Activated CD4-positive, alpha-beta T cell treated with anti-CD3 and anti-CD28 coated beads, Interleukin-2, amount 10 ng/mL, durations not matched to agents 7 days and 5 days (primary cell): ENCODE data around the gene DLX3. TPM values are rescaled to one million over a fixed set of nuclear protein-coding genes. Genes with fewer than 3 reads are reported as not detected.

ENCODE experiments used
- CTCF ChIA-PET: fragments of 350-600 bp; sonication (Branson Sonifier 250); formaldehyde crosslinking; loops from one replicate; lab custom pipeline; 2021; ENCODE audit warnings: antibody characterized with exemption; lab: Charles Lee
- POLR2A ChIA-PET: fragments of 350-600 bp; sonication (Branson Sonifier 250); formaldehyde crosslinking; loops from one replicate; lab custom pipeline; 2021; ENCODE audit warnings: antibody characterized with exemption; lab: Charles Lee
- DNase-seq: peaks from one replicate; pipeline ENCODE4 v3.0.0-alpha.2; 2020
- H3K27ac Mint-ChIP-seq: one replicate; pipeline ENCODE4 v1.8.0; 2021; ENCODE audit warnings: mild to moderate bottlenecking, moderate library complexity, mixed read lengths
- H3K27me3 Mint-ChIP-seq: one replicate; pipeline ENCODE4 v1.8.0; 2021; ENCODE audit warnings: mixed read lengths
- H3K36me3 Mint-ChIP-seq: one replicate; pipeline ENCODE4 v1.8.0; 2021; ENCODE audit warnings: low read depth, mixed read lengths
- H3K4me1 Mint-ChIP-seq: one replicate; pipeline ENCODE4 v1.8.0; 2021; ENCODE audit warnings: mixed read lengths
- H3K4me3 Mint-ChIP-seq: one replicate; pipeline ENCODE4 v1.8.0; 2021; ENCODE audit warnings: mild to moderate bottlenecking, moderate library complexity, mixed read lengths
- H3K9me3 Mint-ChIP-seq: one replicate; pipeline ENCODE4 v1.8.0; 2021; ENCODE audit warnings: mixed read lengths
- total RNA-seq, 2 experiments: library from RNA; stranded (reverse); gene quantifications; one replicate each; pipeline ENCODE4 v1.2.3, GENCODE V29; 2021

DLX3 gene
- total RNA-seq, 2 experiments from 2014 or later, result not detected

DNA sequence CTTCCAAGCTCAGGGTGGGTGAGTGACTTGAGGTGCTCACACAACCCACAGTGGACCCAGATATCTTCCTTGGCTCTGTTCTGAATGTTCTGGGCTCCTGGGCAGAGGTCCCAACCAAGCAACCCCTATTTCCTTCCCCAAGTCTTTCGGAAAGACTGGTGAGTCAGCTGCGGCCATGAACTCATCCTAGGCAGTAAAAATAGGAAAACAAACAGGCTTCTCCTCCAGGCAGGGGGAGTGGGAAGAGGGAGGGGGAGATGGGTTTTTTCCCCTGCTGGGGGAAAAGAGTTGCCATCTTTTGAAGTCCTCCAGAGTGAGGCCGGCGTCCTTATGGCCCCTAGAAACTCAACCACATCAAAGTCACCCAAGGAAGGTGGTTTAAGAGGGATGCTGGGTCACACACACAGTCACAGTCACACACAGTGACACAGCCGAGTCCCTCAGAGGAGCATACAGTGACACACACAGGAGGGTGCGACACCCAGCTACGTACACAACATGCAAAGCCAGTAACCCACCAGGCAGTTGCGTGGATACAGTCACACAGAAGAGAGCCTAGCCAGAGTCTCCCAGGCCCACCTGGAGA lies 42.0 kb downstream of the DLX3 start:
- no peaks in the 10 kb centered on the region for H3K4me1 Mint-ChIP-seq
- H3K27me3 Mint-ChIP-seq, result peaks cover 28% of the 10 kb centered on the region
- no peaks in the 10 kb centered on the region for H3K36me3 Mint-ChIP-seq
- no peak overlapping the region for H3K27ac Mint-ChIP-seq
- H3K4me3 Mint-ChIP-seq, result no peak overlapping the region
- H3K9me3 Mint-ChIP-seq, result no peaks in the 10 kb centered on the region
- DNase-seq, result no peak
- CTCF ChIA-PET, result interaction anchor here (0.7 to 4.0 kb wide), 6 partner anchors 10 to 305 kb away, joined by 3 to 31 read pairs (median 4); no protein-coding TSS in a partner anchor
- POLR2A ChIA-PET, result no interaction called here

DNA sequence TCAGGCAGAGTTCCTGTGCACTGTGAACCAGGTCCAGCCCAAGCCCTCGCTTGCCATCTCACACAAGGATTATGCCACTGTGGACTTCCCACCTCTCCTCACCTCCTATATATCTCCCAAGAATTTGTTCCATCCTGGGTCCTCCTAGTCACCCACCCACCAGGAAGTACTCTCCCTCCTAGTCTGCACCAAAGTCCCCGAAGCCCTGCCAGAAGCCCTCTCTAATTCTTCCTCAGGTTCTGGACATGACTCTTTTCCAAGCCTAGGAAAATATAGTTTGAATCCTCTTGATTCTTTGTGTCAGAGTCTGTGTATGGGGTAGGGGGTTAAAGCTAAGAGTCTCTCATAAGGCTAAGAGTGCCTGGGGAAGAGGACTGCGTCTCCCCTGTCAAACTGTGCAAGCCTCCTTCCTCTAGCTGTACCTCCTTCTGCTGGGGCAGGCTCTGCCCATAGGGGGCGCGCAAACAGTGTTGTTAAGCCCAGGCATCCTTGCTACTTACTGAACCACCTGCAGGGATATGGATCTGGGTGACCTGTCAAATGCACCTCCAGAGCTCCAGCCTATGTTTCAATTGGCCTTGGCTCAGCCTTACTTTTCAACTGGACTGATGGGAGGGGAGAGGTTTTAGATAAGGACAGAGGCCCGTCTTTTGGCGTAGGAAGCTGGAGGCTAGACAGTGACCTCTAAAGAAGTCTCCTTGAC lies 42.7 kb downstream of the DLX3 start:
- ChIA-PET CTCF (interaction anchor here (0.6 to 4.0 kb wide), 10 partner anchors 10 to 304 kb away, joined by 3 to 31 read pairs (median 4); no protein-coding TSS in a partner anchor), POLR2A (no interaction called here)
- H3K36me3 Mint-ChIP-seq, result no peaks in the 10 kb centered on the region
- H3K4me3 Mint-ChIP-seq, result no peak overlapping the region
- peak; percentile 87 for DNase-seq
- H3K27me3 Mint-ChIP-seq, result peaks cover 28% of the 10 kb centered on the region
- H3K9me3 Mint-ChIP-seq, result no peaks in the 10 kb centered on the region
- H3K27ac Mint-ChIP-seq, result no peak overlapping the region
- no peaks in the 10 kb centered on the region for H3K4me1 Mint-ChIP-seq

DNA sequence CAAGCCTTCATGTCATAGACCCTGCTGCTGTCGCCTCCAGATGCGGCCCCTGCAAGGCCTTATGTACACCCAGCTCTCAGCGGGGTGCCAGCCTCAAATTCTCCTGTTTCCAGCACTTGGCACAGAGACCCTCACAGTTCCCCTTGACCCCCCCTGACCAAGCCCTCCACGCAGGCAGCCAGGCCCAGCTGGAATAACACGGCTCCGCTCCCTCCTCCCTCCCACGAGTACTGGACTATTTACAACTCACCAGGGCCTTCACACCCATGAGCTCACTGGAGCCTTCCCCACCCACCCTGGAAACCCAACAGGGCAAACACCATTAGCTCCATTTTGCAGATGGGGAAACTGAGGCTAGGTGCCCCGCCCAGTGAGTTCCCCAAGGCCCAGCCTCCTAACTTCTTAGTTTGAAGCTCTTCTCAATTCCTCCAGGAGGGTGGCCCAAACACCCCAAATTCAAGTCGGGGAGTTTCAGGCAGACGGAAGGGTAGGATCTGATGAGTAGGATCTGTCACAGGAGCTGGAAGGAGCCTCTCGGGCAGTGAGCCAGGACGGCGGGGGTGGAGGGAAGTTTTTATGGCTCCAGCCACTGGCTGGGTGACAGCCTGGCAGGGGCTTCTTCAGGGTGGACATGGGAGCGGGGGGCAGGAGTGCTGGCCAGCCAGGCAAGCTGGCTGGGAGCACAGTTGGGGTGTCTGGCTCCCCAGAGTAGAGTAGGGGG lies 43.5 kb downstream of the DLX3 start:
- Mint-ChIP-seq H3K4me3 (no peak overlapping the region), H3K36me3 (no peaks in the 10 kb centered on the region), H3K9me3 (no peaks in the 10 kb centered on the region), H3K27ac (no peak overlapping the region), H3K27me3 (peaks cover 20% of the 10 kb centered on the region), H3K4me1 (no peaks in the 10 kb centered on the region)
- ChIA-PET CTCF (interaction anchor here (0.6 to 4.0 kb wide), 7 partner anchors 9 to 112 kb away, joined by 3 to 31 read pairs (median 3); no protein-coding TSS in a partner anchor), POLR2A (no interaction called here)
- no peak for DNase-seq

DNA sequence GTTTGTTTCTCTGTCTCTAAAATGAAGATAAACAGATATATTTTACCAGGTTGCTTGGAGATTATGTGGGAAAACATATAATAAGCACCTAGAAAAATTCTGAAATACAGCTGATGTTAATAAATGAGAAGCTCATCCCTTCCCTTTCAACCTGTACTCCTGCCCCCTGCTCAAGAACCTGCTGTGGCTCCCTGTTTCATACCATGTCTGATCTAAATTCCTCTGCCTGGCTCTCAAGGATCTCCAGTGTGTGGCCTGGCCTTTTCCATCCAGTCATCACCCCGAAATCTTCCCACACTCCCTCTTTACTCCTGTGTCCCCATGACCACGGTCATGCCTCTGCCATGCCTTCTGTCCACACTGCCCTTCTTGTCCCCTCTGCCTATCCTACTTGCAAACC lies 45.4 kb downstream of the DLX3 start:
- DNase-seq, result no peak
- H3K27me3 Mint-ChIP-seq, result peaks cover 22% of the 10 kb centered on the region
- POLR2A ChIA-PET, result no interaction called here
- no peaks in the 10 kb centered on the region for H3K36me3 Mint-ChIP-seq
- no peaks in the 10 kb centered on the region for H3K9me3 Mint-ChIP-seq
- no peaks in the 10 kb centered on the region for H3K4me1 Mint-ChIP-seq
- no peak overlapping the region for H3K4me3 Mint-ChIP-seq
- CTCF ChIA-PET, result no interaction called here
- H3K27ac Mint-ChIP-seq, result no peak overlapping the region

DNA sequence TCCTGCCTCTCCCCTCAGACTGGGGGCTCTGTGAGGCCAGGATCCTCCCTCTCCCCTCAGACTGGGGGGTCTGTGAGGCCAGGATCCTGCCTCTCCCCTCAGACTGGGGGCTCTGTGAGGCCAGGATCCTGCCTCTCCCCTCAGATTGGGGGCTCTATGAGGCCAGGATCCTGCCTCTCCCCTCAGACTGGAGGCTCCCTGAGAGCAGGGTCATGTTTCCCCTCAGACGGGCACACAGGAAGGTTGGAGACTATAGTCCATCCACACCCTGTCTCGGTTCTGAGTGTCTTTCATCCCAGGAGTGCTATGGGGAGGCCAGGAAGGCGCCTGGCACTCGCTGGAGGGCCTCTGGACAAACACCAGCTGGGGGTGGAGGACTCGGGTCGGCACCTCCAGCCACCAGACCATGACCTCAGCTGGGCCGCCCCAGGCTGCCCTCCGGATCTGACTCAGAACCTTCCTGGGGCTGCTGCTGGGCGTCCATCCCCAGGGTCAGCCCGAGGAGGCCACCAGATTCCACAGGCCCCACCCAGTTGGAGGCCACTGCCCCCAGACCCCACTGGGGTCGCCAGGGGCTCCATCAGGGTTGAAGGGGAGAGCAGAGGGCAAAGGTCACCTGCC lies 48.0 kb downstream of the DLX3 start:
- ChIA-PET CTCF (interaction anchor here (0.6 kb wide), 1 partner anchor 8 kb away, joined by 3 read pairs; no protein-coding TSS in a partner anchor), POLR2A (no interaction called here)
- H3K27ac Mint-ChIP-seq, result no peak overlapping the region
- DNase-seq, result no peak
- H3K36me3 Mint-ChIP-seq, result no peaks in the 10 kb centered on the region
- H3K4me1 Mint-ChIP-seq, result no peaks in the 10 kb centered on the region
- no peak overlapping the region for H3K4me3 Mint-ChIP-seq
- H3K9me3 Mint-ChIP-seq, result no peaks in the 10 kb centered on the region
- peaks cover 21% of the 10 kb centered on the region for H3K27me3 Mint-ChIP-seq

DNA sequence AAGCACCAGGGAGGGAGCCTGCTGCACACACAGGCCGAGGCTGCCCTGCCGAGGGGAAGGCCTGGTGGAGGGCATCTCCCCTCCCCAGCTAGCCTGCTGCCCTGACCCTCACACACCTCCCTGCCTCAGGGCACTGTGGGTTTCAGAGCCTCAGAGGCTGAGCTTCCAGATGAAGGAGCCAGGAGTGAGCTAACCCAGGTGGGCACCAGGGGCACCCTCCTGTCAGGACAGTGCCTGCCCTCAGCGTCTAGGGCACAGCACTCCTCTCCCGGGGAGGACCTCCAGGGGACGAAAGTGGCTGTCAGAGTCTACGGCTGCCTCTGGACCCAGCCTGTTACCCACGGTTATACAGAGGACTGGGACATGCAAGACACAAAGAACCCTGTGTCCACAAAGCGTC lies 48.8 kb downstream of the DLX3 start:
- ChIA-PET POLR2A (no interaction called here), CTCF (interaction anchor here (1.5 kb wide), 1 partner anchor 52 kb away, joined by 3 read pairs; no protein-coding TSS in a partner anchor)
- H3K9me3 Mint-ChIP-seq, result no peaks in the 10 kb centered on the region
- no peak overlapping the region for H3K27ac Mint-ChIP-seq
- no peaks in the 10 kb centered on the region for H3K36me3 Mint-ChIP-seq
- no peak for DNase-seq
- H3K27me3 Mint-ChIP-seq, result peaks cover 20% of the 10 kb centered on the region
- no peak overlapping the region for H3K4me3 Mint-ChIP-seq
- no peaks in the 10 kb centered on the region for H3K4me1 Mint-ChIP-seq

DNA sequence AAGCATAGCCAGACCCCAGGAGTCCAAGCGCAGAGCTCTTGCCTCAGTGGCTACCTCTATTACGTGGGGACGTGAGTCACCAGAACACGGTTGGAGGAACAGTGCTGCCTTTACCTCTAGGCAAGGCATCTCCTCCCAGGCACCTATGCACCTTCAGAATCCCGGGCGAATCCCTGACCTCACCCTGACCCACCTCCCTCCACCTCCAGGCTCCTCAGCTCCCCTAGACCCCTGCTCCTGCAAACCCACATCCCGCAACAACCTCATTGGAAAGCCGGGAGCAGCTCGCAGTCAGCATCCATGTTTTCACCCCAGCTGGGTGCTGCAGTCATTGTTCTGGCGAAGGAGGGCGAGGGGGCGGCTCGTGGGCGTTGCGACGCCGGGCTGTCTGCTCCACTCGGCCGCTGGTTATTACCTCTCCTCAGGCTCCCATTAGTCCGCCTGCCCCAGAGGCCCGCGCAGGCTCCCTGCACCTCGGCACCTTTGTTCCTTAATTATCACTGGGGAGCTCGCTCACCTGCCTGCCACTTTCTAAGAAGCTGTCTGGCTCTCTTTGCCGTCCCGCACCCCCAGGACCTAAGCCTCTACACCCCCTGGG lies 50.7 kb downstream of the DLX3 start:
- H3K36me3 Mint-ChIP-seq, result no peaks in the 10 kb centered on the region
- no peak overlapping the region for H3K27ac Mint-ChIP-seq
- ChIA-PET CTCF (no interaction called here), POLR2A (no interaction called here)
- H3K4me1 Mint-ChIP-seq, result no peaks in the 10 kb centered on the region
- H3K4me3 Mint-ChIP-seq, result no peak overlapping the region
- H3K9me3 Mint-ChIP-seq, result no peaks in the 10 kb centered on the region
- DNase-seq, result no peak
- H3K27me3 Mint-ChIP-seq, result peaks cover 14% of the 10 kb centered on the region

DNA sequence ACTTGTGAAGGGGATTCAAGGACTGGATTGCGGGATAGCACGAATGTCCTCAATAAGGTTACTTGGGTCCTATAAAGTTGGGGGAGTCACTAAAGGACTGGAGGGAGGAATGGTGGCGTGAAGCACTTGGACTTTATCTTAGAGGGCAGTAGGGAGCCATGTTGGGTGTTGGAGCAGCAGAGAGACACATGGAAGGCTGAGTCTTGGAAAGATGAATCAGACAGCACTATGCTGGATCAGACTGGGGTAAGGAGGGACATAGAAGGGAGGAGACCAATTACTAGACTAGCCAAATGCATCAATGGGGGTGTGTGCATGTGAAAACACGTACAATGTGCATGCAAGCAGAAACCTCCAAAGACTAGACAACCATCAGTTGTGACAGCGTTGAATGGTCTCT lies 52.1 kb downstream of the DLX3 start:
- no peak overlapping the region for H3K27ac Mint-ChIP-seq
- no peaks in the 10 kb centered on the region for H3K4me1 Mint-ChIP-seq
- DNase-seq, result no peak
- POLR2A ChIA-PET, result no interaction called here
- no peaks in the 10 kb centered on the region for H3K9me3 Mint-ChIP-seq
- no peaks in the 10 kb centered on the region for H3K36me3 Mint-ChIP-seq
- no peak overlapping the region for H3K4me3 Mint-ChIP-seq
- H3K27me3 Mint-ChIP-seq, result peaks cover 21% of the 10 kb centered on the region
- CTCF ChIA-PET, result interaction anchor here (0.9 to 1.1 kb wide), 3 partner anchors 9 to 496 kb away, joined by 3 read pairs; no protein-coding TSS in a partner anchor

DNA sequence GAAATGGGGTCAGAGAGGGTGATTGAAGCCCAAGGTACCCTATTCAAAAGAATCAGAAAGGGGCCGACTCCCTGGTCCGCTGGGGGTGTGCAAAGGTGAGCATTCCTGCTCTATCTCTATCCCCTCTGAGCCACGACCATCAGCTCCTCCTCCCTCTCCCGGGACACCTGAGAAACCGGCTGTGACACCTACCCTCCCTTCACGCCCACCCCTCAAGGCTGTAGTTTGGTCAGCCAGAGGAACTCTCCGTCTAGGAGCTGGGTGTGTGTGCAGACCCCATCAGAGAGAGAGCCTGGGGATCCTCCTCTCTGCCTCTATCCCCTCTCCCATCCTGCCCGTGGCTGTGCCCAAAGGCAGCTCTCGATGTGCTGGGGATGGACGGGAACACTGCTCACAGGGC lies 53.6 kb downstream of the DLX3 start:
- CTCF ChIA-PET, result interaction anchor here (0.6 to 1.7 kb wide), 4 partner anchors 56 to 1349 kb away, joined by 3 to 5 read pairs (median 4); no protein-coding TSS in a partner anchor
- POLR2A ChIA-PET, result no interaction called here
- peaks cover 25% of the 10 kb centered on the region for H3K27me3 Mint-ChIP-seq

More for the DNA sequence above, 53.6 kb downstream of the DLX3 start:
- Mint-ChIP-seq H3K36me3 (no peaks in the 10 kb centered on the region), H3K9me3 (no peaks in the 10 kb centered on the region), H3K4me3 (no peak overlapping the region), H3K4me1 (no peaks in the 10 kb centered on the region), H3K27ac (no peak overlapping the region)
- DNase-seq, result no peak

Other genes starting within 250 kb of the DLX3 start
- gene FAM117A, start 231.1 kb downstream of the DLX3 start, total RNA-seq, result 10 to 100 TPM; 30.6 to 34.1 TPM
- 10 to 100 TPM; 78.5 to 82.4 TPM for gene KAT7, start 206.5 kb downstream of the DLX3 start, total RNA-seq
- not detected for gene TAC4, start 147.2 kb downstream of the DLX3 start, total RNA-seq
- under 1 TPM; 0.17 to 0.35 TPM for gene DLX4, start 26.0 kb downstream of the DLX3 start, total RNA-seq
- gene ITGA3, start 60.9 kb upstream of the DLX3 start, total RNA-seq, result 1 to 10 TPM; 5.8 to 7.9 TPM
- 10 to 100 TPM; 29.4 to 31.3 TPM for gene PDK2, start 100.1 kb upstream of the DLX3 start, total RNA-seq
- gene SAMD14, start 134.9 kb upstream of the DLX3 start, total RNA-seq, result under 1 TPM; 0.07 to 0.23 TPM
- gene PPP1R9B, start 155.5 kb upstream of the DLX3 start, total RNA-seq, result 100 to 1,000 TPM; 110 to 117 TPM
- gene SGCA, start 170.8 kb upstream of the DLX3 start, total RNA-seq, result not detected
- gene COL1A1, start 206.4 kb upstream of the DLX3 start, total RNA-seq, result under 1 TPM; 0.31 to 0.55 TPM